GM20000 (cell line): ENCODE measurements around the gene CCDC102B.

Experiments used
- DNase-seq: peaks from one replicate; pipeline ENCODE4 v3.0.0; 2012; ENCODE audit warnings: low spot score
- TF ChIP-seq, protein P1 (sequence below): IDR thresholded peaks from 2 replicates; pipeline ENCODE4 v1.5.1; 2012; ENCODE audit warnings: mild to moderate bottlenecking, control low read depth; ENCODE audit errors: extremely low read depth, missing control alignments

Gene CCDC102B

DNA sequence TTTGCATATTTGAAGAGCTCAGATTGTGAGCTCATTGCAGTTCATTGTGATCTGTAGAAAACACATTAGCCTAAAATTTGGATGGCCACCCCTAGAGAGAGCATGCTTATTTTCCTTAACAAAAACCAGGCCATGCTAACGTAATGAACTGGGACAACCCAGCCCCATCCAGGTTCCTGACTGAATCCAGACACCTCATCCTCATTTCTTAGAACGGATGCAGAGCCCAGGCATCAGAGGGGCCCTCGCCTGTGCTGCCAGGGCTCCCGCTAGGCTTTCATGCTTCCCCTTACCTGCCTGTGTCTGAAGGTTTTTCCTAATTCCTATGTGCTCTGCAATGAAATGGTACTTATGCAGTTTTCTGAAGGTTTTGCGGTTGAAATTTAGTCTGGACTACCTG, 171.1 kb downstream of the CCDC102B start:
- no peak for DNase-seq
- TF ChIP-seq, protein P1, sequence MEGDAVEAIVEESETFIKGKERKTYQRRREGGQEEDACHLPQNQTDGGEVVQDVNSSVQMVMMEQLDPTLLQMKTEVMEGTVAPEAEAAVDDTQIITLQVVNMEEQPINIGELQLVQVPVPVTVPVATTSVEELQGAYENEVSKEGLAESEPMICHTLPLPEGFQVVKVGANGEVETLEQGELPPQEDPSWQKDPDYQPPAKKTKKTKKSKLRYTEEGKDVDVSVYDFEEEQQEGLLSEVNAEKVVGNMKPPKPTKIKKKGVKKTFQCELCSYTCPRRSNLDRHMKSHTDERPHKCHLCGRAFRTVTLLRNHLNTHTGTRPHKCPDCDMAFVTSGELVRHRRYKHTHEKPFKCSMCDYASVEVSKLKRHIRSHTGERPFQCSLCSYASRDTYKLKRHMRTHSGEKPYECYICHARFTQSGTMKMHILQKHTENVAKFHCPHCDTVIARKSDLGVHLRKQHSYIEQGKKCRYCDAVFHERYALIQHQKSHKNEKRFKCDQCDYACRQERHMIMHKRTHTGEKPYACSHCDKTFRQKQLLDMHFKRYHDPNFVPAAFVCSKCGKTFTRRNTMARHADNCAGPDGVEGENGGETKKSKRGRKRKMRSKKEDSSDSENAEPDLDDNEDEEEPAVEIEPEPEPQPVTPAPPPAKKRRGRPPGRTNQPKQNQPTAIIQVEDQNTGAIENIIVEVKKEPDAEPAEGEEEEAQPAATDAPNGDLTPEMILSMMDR, result no peak

- no peak for DNase-seq
- TF ChIP-seq, protein P1, result no peak
Measured at GRCh38 chr18:68972176-68972575, 174.3 kb downstream of the CCDC102B start.

GRCh38 chr18:68979737-68980136, 181.9 kb downstream of the CCDC102B start:
- DNase-seq, result no peak
- TF ChIP-seq, protein P1, result no peak

GRCh38 chr18:68983126-68983525, 185.2 kb downstream of the CCDC102B start:
- no peak for DNase-seq
- TF ChIP-seq, protein P1, result no peak

DNA sequence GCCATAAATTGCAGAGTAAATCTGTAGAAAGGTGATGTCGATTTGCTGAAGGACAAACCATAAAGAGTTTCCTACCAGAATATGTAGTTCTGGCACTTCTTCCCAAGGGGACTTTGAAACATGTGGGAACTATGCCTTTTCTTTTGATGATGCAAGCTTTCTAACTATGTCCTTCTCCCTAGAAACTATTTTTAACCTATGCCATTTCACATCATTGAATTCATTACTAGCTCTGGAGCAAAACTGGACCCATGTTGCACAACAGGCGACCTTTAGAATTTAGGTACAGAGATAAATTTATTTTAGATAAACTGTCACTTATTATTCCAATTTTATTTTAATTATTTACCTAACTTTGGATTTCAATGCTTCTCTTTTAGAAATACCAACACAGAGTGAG, 186.5 kb downstream of the CCDC102B start:
- TF ChIP-seq, protein P1, result no peak
- DNase-seq, result no peak

- DNase-seq, result no peak
- TF ChIP-seq, protein P1, result no peak
Measured at GRCh38 chr18:68985172-68985820, 187.4 kb downstream of the CCDC102B start.

DNA sequence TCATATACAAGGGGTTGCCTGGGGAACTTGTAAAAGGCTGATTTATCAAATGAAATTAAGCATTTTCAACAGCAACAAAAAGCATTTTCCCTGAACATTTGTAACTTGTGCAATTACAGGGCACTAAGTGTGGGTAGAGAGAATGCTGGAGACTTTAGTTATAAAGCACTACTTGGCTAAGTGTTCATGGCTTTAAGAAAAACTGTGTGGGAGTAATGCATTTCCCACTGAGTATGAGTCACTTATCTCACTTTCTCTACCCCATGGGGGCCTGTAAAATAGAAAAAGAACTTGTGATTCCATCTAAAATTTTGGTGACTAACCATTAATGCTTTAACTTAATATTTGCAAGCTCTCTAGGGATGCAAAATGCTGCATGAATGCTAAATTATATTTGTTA, 193.4 kb downstream of the CCDC102B start:
- DNase-seq, result no peak
- TF ChIP-seq, protein P1, result no peak
